ENCODE data around the gene HIP1R. TPM values are rescaled to one million over a fixed set of nuclear protein-coding genes. Genes with fewer than 3 reads are reported as not detected.

The HIP1R gene
- total and polyA plus RNA-seq, 10 of the 15 experiments (the other 5 are each of a cell fraction or from before 2014, with no cell fraction given), result 0.18 to 27.7 (median 11.7) TPM

GRCh38 chr12:122872815-122873361 lies 37.6 kb downstream of the HIP1R start:
- H3K4me3 ChIP-seq, result no peak overlapping the region
- no peak for FAIRE-seq
- no peak for TF ChIP-seq SKIL (IDR thresholded peaks at IDR 0.05; ENCODE audit: low read depth, poor library complexity, severe bottlenecking)
- TF ChIP-seq YY1 (IDR thresholded peaks at IDR 0.05; ENCODE audit: low read depth, low read length), result no peak
- no peak for TF ChIP-seq DPF2 (IDR thresholded peaks at IDR 0.05)
- TF ChIP-seq RFX5 (IDR thresholded peaks at IDR 0.05; ENCODE audit: low read depth, low read length), result no peak
- intact Hi-C loops (cut with micrococcal nuclease; ENCODE audit: unreplicated experiment) (loop anchor here (10.0 kb wide), 1 partner anchor 362 kb away; the partner anchor contains the start of genes MPHOSPH9 and MTRFR), in situ Hi-C loops (cut with MboI) (loop anchor here (25.0 kb wide), 1 partner anchor 364 kb away; the partner anchor contains the start of genes MPHOSPH9 and MTRFR)
- peaks cover 45% of the 10 kb centered on the region for H3K4me1 ChIP-seq (ENCODE audit: control insufficient read depth, insufficient read depth, low read length)
- H3K9me3 ChIP-seq (replicated peaks; ENCODE audit: control insufficient read depth, insufficient read depth, low read length), result no peaks in the 10 kb centered on the region
- no peak overlapping the region for H3K9ac ChIP-seq (ENCODE audit: control insufficient read depth, insufficient read depth, low read length)
- ATAC-seq, result no peak
- H2AFZ ChIP-seq (ENCODE audit: control insufficient read depth, low read depth, low read length), result no peak overlapping the region
- ChIA-PET SMC1A (ENCODE audit: uncharacterized antibody, unreplicated experiment) (interaction anchor here (1.0 to 4.6 kb wide), 8 partner anchors 9 to 79 kb away, joined by 3 to 64 read pairs (median 12); partner anchors contain the start of gene VPS37B), CTCF (interaction anchor here (0.6 to 4.2 kb wide), 8 partner anchors 8 to 79 kb away, joined by 3 to 20 read pairs (median 3); no protein-coding TSS in a partner anchor), POLR2A (interaction anchor here (1.0 to 3.4 kb wide), 4 partner anchors 10 to 53 kb away, joined by 4 to 23 read pairs (median 7); no protein-coding TSS in a partner anchor), RAD21 (ENCODE audit: unreplicated experiment) (interaction anchor here (1.4 to 3.7 kb wide), 7 partner anchors 12 to 79 kb away, joined by 3 to 18 read pairs (median 8); partner anchors contain the start of gene VPS37B)
- BruUV-seq (replicated peaks), result no TSS peak
- no peak for DNase-seq (ENCODE audit: low read depth, low spot score)
- WGBS (ENCODE audit: insufficient coverage, insufficient replicate concordance, low lambda C conversion rate, missing lambda C conversion rate), result 98% methylated on average over 12 of the region's 12 CpGs
- H3K27ac ChIP-seq (ENCODE audit: control insufficient read depth, insufficient read depth), result no peak overlapping the region
- H3K27me3 ChIP-seq (replicated peaks in 1 of 2; ENCODE audit: control insufficient read depth in 2 of 2, insufficient read depth in 2 of 2, low read length in 1 of 2), result no peaks in the 10 kb centered on the region
- H3K4me2 ChIP-seq (ENCODE audit: control insufficient read depth, insufficient read depth), result no peak overlapping the region
- H3K79me2 ChIP-seq (ENCODE audit: control insufficient read depth, insufficient read depth, low read length), result peaks cover 11% of the 10 kb centered on the region
- peaks cover 13 to 24% of the 10 kb centered on the region in 2 experiments; a peak in 3 of 4 replicates for H3K36me3 ChIP-seq (ENCODE audit: control insufficient read depth in 2 of 2, insufficient read depth in 2 of 2, low read length in 1 of 2)
- H4K20me1 ChIP-seq (ENCODE audit: control insufficient read depth, insufficient read depth), result no peaks in the 10 kb centered on the region

All from GM12878 (cell line).